Measurements from ENCODE around the gene CDK2AP2.

CDK2AP2 gene

GRCh38 chr11:67503119-67504004 lies 4.6 kb downstream of the CDK2AP2 start:
- no peak for DNase-seq

GRCh38 chr11:67502328-67502979 lies 5.5 kb downstream of the CDK2AP2 start:
- no peak for DNase-seq

GRCh38 chr11:67501854-67502253 lies 6.1 kb downstream of the CDK2AP2 start:
- no peak for DNase-seq

GRCh38 chr11:67500831-67501715 lies 6.9 kb downstream of the CDK2AP2 start:
- DNase-seq, result no peak

- DNase-seq, result no peak
Measured at GRCh38 chr11:67500484-67500821, 7.5 kb downstream of the CDK2AP2 start.

GRCh38 chr11:67499808-67500483 lies 8.0 kb downstream of the CDK2AP2 start:
- DNase-seq, result no peak

- DNase-seq, result no peak
Measured at GRCh38 chr11:67498544-67498972, 9.4 kb downstream of the CDK2AP2 start.

- DNase-seq, result no peak
Measured at GRCh38 chr11:67497656-67498291, 10.2 kb downstream of the CDK2AP2 start.

GRCh38 chr11:67496113-67496512 lies 11.8 kb downstream of the CDK2AP2 start:
- no peak for DNase-seq

GRCh38 chr11:67495234-67496005 lies 12.5 kb downstream of the CDK2AP2 start:
- no peak for DNase-seq

- no peak for DNase-seq
Measured at GRCh38 chr11:67494371-67495233, 13.4 kb downstream of the CDK2AP2 start.

GRCh38 chr11:67493548-67494370 lies 14.2 kb downstream of the CDK2AP2 start:
- DNase-seq, result no peak

GRCh38 chr11:67492801-67493547 lies 15.0 kb downstream of the CDK2AP2 start:
- DNase-seq, result no peak

GRCh38 chr11:67492069-67492727 lies 15.8 kb downstream of the CDK2AP2 start:
- no peak for DNase-seq

GRCh38 chr11:67491276-67492068 lies 16.5 kb downstream of the CDK2AP2 start:
- DNase-seq, result no peak

- no peak for DNase-seq
Measured at GRCh38 chr11:67490727-67491065, 17.3 kb downstream of the CDK2AP2 start.

Data from NCI-H187 (cell line).